GM12801 (cell line): ENCODE data around the gene SNX2.

Source experiments
- TF ChIP-seq, protein P1 (sequence below): IDR thresholded peaks from one replicate; pipeline ENCODE4 v1.5.1; 2011; ENCODE audit warnings: control low read depth; ENCODE audit not compliant: insufficient read length; ENCODE audit errors: extremely low read depth

SNX2 gene

DNA sequence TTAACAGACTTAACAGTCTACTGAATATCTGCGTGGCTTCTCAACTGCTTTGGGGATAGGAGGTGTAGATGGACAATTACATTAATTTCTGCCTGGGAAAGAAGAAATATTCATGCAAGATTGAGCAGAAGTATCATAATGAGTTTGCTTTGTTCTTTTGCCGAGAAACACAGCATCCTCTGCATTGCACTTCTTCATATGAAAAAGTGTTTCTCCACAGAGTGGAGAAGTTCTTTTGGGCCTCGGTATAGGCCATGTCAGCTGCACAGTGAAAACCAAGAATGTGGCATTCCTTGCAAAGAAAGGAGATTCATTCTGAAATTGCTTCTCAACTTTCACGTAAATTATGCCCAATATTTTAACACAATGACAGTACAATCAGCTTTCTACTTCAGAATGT lies 17.6 kb upstream of the SNX2 start:
- TF ChIP-seq, protein P1, sequence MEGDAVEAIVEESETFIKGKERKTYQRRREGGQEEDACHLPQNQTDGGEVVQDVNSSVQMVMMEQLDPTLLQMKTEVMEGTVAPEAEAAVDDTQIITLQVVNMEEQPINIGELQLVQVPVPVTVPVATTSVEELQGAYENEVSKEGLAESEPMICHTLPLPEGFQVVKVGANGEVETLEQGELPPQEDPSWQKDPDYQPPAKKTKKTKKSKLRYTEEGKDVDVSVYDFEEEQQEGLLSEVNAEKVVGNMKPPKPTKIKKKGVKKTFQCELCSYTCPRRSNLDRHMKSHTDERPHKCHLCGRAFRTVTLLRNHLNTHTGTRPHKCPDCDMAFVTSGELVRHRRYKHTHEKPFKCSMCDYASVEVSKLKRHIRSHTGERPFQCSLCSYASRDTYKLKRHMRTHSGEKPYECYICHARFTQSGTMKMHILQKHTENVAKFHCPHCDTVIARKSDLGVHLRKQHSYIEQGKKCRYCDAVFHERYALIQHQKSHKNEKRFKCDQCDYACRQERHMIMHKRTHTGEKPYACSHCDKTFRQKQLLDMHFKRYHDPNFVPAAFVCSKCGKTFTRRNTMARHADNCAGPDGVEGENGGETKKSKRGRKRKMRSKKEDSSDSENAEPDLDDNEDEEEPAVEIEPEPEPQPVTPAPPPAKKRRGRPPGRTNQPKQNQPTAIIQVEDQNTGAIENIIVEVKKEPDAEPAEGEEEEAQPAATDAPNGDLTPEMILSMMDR = no peak

DNA sequence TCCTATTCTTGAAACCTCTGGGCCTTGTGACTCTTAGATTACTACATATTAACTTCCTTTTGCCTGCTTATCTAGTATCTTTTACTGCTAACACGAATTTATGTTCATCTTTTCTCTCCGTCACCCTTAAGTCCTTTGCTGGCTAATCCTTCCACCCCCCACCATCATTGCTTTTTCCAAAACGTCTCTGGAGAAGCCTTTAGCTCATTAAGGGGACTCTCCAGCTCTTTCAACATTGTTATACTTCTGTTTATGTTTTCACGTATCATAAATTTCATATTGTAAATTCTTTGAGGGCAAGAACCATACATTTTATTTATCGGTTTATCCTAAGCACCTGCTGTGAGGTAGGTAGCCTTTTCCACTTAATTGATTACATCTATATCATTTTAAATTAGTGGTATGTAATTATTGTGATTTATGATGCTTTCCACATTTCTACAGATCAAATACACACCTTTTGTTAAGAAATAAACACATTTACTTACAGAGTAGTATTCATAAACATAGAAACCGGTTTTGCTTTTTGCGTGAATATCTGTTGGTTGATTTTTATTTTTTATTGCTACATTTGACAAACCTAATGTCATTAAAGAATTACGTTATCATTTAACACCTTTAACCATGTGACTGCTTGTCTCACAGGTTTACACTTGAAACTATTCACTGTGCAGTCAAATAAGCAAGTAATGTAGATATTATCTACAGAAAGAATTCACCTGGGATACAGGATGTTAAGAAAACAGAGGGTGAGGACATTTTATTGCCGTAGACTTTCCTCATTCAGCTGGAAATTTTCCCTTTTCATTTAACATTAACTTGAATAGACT lies 15.4 kb upstream of the SNX2 start:
- TF ChIP-seq, protein P1 = no peak

DNA sequence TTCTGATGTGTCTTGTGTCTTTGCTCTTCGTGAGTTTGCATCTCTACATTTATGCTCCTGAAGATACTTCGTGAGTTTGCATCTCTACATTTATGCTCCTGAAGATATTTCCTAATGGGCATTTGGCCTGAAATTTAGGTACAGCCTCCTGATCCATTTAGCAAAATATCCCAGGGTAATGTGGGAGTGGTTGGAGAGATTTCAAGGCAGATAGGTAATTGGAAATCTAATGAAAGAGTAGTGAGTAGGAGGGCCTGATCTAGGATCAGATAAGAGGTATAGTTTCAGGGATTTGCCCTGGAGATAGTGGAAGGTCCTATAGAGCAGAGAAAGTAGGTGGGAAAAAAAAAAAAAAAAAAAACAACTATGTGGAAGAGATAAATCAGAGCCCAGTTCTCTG lies 14.6 kb upstream of the SNX2 start:
- TF ChIP-seq, protein P1 = no peak

DNA sequence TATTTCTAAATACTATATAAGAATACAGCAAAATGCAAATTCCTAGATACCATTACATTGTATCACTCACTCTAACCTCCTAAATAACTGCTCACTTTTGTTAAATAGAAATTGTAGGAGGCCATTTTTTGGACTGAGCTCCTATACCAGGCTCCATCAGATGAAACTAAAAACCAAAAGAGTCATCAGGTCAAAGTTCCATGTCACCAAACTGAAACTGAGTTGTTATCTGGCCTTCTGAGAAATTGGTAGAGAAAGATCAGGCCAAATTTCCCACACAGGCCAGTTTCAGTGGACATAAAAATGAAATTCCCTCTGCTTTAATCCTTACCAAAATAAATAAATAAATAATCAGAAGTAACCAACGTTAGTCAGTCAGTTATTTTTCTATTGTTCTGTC lies 13.8 kb upstream of the SNX2 start:
- TF ChIP-seq, protein P1 = no peak

DNA sequence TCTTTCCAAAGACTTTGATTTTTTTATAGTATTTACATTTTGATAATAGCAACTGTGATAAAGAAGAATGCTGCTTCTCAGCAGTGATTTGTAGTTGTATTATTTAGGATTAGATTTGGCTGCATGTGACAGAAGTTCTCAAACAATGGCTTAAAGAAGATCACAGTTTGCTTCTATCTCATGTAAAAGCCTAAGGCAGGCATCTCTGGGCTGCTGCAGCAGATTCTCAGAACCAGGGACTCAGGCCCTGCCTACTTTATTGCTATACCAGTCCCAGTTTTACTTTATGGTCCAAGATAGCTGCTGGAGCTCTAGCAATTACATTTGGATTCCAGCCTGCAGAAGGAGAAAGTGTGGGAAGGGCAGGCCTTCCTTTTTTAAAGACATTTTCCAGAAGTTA lies 8.8 kb upstream of the SNX2 start:
- TF ChIP-seq, protein P1 = no peak

DNA sequence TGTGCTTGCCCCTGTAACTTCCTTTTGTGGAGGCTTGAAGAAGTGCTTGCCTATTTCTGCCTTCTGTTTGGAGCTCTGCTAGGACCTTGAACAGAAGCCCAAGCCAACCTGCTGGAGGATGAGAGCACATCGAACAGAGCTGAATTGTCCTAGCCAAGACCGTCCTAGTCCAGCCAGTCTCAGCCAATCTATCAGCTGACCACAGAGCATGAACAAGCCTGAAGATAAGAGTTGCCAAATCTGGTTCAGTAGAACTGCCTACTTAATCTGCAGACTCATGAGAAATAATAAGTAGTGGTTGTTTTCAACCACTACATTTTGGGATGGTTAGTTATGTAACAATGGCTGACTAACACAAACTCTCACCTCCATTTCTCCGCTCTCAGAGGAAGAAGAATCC lies 4.4 kb upstream of the SNX2 start:
- TF ChIP-seq, protein P1 = no peak

DNA sequence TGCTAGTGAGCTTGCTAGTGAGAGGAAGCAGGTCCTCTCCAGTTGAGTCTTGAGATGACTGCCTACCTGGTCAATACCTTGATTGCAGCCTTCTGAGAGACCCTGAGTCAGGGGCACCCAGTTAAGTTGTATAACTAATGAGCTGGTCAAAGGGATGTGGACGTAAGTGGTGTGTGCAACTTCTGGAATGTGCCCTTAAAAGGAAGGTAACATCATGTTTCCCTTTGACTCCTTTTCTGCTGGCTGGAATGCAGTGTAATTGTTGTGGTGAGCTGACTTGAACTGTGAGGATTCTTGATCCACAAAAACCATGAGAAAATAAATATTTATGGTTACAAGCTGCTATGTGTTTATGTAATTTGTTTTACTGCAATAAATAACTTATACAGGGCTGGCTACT lies 2.4 kb upstream of the SNX2 start:
- TF ChIP-seq, protein P1 = no peak
